ENCODE data around the gene KIF26B. TPM values are rescaled to one million over a fixed set of nuclear protein-coding genes. Genes with fewer than 3 reads are reported as not detected.

KIF26B gene
- total RNA-seq, 2 donors from 2014 or later = not detected

DNA sequence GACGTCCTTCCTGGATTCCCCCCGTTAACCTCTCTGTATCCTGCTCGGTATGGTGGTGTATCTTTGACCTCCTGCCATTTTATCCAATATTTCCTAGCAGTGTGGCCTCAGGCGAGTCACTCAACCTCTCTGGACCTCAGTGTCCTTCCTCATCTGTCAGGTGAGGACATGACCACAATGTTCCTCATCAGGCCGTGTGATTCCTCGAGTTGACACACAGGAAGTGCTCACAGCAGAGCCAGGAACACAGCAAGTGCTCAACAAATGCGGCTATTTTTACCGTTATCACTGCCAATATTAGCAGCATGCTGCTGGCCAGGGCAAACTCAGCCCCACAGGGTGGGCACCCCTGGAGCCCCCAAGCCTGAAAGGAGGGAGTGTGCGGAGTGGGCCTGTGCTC is 450.2 kb downstream of the KIF26B start:
- ATAC-seq = no peak

DNA sequence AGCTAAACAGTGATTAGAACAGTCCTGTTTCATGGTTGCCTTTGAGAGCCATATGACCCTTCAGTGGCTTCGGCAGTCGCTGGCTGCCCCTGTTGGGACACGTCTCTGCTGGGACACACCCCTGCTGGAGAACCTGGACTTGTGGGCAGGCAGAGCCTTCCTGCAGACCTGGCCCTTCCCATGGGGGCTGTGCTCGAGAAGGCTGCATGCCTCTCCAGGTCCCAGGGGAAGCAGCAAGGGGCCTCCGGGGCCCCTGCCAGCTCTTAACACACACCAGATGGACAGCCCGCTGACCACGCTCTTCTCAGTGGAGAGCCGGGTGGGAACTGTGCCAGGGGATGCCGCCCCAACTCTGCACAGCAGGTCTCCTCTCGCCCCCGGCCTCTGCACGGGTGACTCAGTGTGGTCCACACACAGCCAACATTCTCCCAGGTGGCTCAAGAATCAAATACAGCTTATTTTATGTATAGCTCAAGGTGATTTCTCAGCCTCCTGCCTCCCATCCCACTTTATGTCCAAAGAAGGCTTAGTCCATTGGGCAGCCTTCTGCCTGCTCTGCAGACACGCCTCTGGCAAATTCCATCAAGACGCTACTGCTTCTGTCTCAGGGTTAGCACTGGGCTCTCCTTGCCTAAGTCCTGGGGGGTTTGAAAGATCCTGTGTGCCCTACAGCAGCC is 450.8 kb downstream of the KIF26B start:
- no peaks in the 10 kb centered on the region for H3K36me3 Mint-ChIP-seq
- H3K27ac Mint-ChIP-seq = no peak overlapping the region
- ATAC-seq (peak in 1 of 2 donors; percentile 3), DNase-seq (ENCODE audit: low spot score) (no peak)
- peaks cover 0 to 6% of the 10 kb centered on the region in 2 donors for H3K4me1 Mint-ChIP-seq (ENCODE audit: low read depth in 2 of 2)
- H3K9me3 Mint-ChIP-seq = no peaks in the 10 kb centered on the region
- H3K27me3 Mint-ChIP-seq = peaks cover 9 to 10% of the 10 kb centered on the region in 2 donors
- H3K4me3 Mint-ChIP-seq = no peak overlapping the region

More for the DNA sequence above, 450.2 kb downstream of the KIF26B start:
- Mint-ChIP-seq H3K4me1 (ENCODE audit: low read depth in 2 of 2) (peaks cover 0 to 6% of the 10 kb centered on the region in 2 donors), H3K4me3 (no peak overlapping the region), H3K36me3 (no peaks in the 10 kb centered on the region), H3K27me3 (peaks cover 6 to 10% of the 10 kb centered on the region in 2 donors), H3K27ac (no peak overlapping the region), H3K9me3 (no peaks in the 10 kb centered on the region)
- DNase-seq (ENCODE audit: low spot score) = no peak

DNA sequence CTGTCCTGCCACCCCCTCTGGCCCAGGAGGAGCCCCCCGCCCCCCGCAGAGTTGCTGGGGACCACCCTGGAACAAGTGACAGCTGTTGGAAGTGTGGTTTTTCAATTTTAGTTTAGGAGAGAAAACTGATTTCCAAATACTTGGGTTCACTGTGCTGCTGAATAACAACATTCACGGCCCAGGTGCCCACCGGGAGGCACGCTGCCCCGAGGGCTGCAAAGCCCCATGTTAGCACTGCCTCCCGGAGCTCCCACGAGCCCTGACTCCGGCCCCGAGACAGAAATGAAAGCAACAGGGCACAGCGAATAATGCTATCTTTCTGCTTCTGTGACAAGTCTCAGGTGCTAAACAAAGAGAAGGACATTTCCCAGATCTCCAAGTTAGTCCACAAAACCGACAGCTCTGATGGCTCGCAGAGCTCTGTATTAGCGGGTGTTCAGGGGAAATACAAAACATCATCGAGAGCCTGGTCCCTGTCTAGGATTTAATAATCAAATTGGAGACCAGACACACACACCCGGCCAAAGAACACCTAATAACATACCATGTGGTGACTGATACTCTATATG is 451.5 kb downstream of the KIF26B start:
- no peak overlapping the region for H3K27ac Mint-ChIP-seq
- no peak overlapping the region for H3K4me3 Mint-ChIP-seq
- no peak for ATAC-seq

DNA sequence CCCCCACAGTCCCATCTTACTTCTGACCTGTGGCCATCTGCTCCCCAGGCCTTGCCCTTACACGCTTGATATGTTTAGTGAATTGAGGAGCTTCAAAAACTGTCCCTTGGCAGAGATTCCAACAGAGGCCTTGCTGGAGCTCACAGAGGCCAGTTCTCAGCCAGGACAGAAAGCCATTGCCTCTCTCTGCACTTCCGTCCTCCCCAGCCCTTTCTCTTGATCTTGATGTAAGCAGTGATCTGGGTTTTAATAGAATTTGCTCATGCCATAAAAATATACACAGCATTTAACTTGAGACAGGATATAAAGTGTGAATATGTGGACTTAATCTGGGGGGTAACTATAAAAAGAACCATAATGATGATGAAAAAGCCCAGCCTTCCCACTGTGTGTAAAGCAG is 453.5 kb downstream of the KIF26B start:
- DNase-seq (ENCODE audit: low spot score) (no peak), ATAC-seq (no peak)
- H3K27ac Mint-ChIP-seq = no peak overlapping the region
- no peak overlapping the region for H3K4me3 Mint-ChIP-seq
- H3K36me3 Mint-ChIP-seq = no peaks in the 10 kb centered on the region
- H3K27me3 Mint-ChIP-seq = peaks cover 9 to 10% of the 10 kb centered on the region in 2 donors
- no peaks in the 10 kb centered on the region for H3K9me3 Mint-ChIP-seq
- H3K4me1 Mint-ChIP-seq (ENCODE audit: low read depth in 2 of 2) = peaks cover 0 to 6% of the 10 kb centered on the region in 2 donors

More for the DNA sequence above, 451.5 kb downstream of the KIF26B start:
- no peak for DNase-seq (ENCODE audit: low spot score)
- Mint-ChIP-seq H3K9me3 (no peaks in the 10 kb centered on the region), H3K36me3 (no peaks in the 10 kb centered on the region), H3K27me3 (peaks cover 9 to 10% of the 10 kb centered on the region in 2 donors), H3K4me1 (ENCODE audit: low read depth in 2 of 2) (peaks cover 0 to 6% of the 10 kb centered on the region in 2 donors)

DNA sequence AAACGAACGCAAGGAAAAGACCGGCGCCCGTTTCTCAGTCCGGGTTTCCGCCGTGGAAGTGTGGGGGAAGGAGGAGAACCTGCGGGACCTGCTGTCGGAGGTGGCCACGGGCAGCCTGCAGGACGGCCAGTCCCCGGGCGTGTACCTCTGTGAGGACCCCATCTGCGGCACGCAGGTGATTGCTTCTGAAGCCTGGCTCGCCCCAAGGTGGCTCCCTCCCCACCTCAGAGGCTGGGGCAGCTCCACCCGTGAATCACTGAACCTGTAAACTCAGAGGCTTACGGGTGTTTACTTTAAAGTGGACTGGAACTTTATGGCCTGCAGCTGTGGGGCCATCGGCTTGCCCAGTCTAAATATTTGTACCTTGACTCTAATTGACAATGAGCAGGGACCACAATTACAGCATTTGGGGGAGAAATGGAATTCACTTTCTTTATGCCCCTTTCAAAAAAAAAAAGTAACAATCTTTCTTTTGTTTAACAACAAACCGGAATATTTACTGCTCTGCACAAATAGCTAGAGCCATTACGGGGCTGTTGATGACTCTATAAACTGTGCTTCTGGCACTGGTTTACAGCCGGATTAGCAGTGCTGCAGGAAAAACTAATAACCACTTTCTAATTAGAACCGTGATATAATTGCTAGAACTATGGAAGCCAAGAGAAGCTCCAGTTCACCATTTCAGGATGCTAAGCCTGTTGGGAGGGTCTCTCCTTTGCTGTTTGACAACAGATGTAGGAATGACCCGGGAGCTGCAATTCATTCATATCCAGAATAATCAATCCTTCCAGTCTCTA is 454.8 kb downstream of the KIF26B start:
- H3K27ac Mint-ChIP-seq = no peak overlapping the region
- no peaks in the 10 kb centered on the region for H3K9me3 Mint-ChIP-seq
- H3K27me3 Mint-ChIP-seq = peaks cover 9 to 10% of the 10 kb centered on the region in 2 donors
- H3K4me1 Mint-ChIP-seq (ENCODE audit: low read depth in 2 of 2) = peaks cover 0 to 6% of the 10 kb centered on the region in 2 donors
- ATAC-seq = no peak
- no peak for DNase-seq (ENCODE audit: low spot score)
- no peaks in the 10 kb centered on the region for H3K36me3 Mint-ChIP-seq
- H3K4me3 Mint-ChIP-seq = no peak overlapping the region

DNA sequence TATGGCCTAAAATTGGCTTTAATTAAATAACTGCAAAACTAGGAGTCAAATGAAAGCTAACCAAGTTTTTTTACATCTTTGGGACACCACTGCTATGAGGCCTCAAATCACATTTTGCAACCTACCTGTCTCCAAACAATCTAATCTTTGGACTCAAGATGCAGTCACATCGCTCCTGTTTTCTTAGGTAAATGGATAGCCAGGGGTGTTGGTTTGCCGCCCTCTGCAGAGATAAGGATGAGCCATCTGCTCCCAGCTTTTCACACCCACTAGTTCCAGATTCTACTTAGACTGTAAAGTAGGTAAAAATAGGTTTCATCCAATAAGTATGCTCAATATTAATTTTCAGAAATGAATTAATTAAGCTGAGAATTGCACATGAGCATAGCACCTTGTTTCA is 456.5 kb downstream of the KIF26B start:
- ATAC-seq (no peak), DNase-seq (ENCODE audit: low spot score) (no peak)
- H3K27ac Mint-ChIP-seq = no peak overlapping the region
- H3K9me3 Mint-ChIP-seq = no peaks in the 10 kb centered on the region
- peaks cover 9 to 10% of the 10 kb centered on the region in 2 donors for H3K27me3 Mint-ChIP-seq
- H3K4me3 Mint-ChIP-seq = no peak overlapping the region
- no peaks in the 10 kb centered on the region for H3K36me3 Mint-ChIP-seq
- peaks cover 0 to 6% of the 10 kb centered on the region in 2 donors for H3K4me1 Mint-ChIP-seq (ENCODE audit: low read depth in 2 of 2)

DNA sequence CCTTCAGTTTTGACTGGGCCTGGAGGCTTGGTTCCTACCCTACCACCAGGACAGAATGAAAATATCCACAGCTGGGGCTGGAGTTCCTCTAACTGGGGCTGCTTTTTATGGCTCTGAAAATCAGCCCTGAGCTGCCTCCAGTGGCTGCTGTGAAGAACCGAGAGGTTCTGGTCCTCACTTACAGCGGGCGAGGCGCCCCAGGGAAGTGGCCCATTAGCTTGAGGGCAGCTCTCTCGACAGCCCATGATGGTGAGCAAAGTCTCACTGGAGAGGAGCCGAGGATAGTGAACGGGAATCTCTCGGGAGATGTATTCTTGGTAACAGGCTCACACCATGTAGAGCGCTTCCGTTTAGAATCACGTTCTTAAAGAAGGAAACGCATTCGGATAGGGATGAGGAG is 459.7 kb downstream of the KIF26B start:
- Mint-ChIP-seq H3K4me1 (ENCODE audit: low read depth in 2 of 2) (no peaks in the 10 kb centered on the region), H3K36me3 (no peaks in the 10 kb centered on the region), H3K27ac (no peak overlapping the region), H3K4me3 (no peak overlapping the region), H3K9me3 (no peaks in the 10 kb centered on the region), H3K27me3 (peaks cover 0 to 3% of the 10 kb centered on the region in 2 donors)
- no peak for ATAC-seq
- DNase-seq (ENCODE audit: low spot score) = no peak

DNA sequence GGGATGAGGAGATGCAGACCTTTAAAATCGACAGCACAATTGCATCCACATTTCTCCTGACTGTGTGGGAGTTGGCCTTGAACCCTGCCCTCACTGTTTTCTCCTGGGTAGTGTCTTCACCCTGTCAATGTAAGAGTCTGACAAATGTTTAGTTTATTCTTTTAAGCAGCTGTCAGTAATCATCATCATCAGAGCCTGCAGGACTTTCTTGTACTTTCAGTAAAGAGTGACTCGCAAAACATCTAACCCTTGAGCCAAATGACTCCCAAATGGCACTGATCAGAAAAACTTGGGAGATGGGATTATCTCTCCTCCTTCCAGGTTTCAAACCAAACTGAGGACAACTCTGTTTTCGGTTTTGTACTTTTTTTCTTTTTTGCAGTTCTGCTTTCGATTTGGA is 460.2 kb downstream of the KIF26B start:
- H3K36me3 Mint-ChIP-seq = no peaks in the 10 kb centered on the region
- no peaks in the 10 kb centered on the region for H3K9me3 Mint-ChIP-seq
- H3K4me1 Mint-ChIP-seq (ENCODE audit: low read depth in 2 of 2) = no peaks in the 10 kb centered on the region
- no peak for ATAC-seq
- H3K4me3 Mint-ChIP-seq = no peak overlapping the region
- no peak overlapping the region for H3K27ac Mint-ChIP-seq
- peaks cover 0 to 3% of the 10 kb centered on the region in 2 donors for H3K27me3 Mint-ChIP-seq
- no peak for DNase-seq (ENCODE audit: low spot score)

DNA sequence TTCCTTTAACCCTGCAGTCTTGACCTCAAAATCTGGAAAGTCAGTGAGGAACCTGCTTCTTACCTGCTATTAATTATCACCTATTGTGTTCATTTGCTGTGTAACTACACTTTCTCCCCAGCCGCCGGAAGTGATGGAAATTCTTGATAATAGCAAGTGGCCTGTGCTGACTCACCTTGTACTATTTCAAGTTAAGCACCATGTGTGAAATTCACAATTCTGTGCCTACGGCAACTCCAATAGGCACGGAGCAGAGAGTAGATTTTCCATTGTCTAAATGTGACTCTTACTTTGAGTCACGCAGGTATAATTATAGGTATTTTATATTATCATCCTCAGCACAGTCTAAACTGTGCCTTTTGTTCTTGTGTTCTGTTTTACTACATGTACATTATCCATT is 466.8 kb downstream of the KIF26B start:
- ATAC-seq (no peak), DNase-seq (ENCODE audit: low spot score) (no peak)
- Mint-ChIP-seq H3K4me3 (no peak overlapping the region), H3K27me3 (peaks cover 2 to 4% of the 10 kb centered on the region in 2 donors), H3K9me3 (no peaks in the 10 kb centered on the region), H3K4me1 (ENCODE audit: low read depth in 2 of 2) (peaks cover 7% of the 10 kb centered on the region in 2 donors), H3K27ac (no peak overlapping the region), H3K36me3 (no peaks in the 10 kb centered on the region)

DNA sequence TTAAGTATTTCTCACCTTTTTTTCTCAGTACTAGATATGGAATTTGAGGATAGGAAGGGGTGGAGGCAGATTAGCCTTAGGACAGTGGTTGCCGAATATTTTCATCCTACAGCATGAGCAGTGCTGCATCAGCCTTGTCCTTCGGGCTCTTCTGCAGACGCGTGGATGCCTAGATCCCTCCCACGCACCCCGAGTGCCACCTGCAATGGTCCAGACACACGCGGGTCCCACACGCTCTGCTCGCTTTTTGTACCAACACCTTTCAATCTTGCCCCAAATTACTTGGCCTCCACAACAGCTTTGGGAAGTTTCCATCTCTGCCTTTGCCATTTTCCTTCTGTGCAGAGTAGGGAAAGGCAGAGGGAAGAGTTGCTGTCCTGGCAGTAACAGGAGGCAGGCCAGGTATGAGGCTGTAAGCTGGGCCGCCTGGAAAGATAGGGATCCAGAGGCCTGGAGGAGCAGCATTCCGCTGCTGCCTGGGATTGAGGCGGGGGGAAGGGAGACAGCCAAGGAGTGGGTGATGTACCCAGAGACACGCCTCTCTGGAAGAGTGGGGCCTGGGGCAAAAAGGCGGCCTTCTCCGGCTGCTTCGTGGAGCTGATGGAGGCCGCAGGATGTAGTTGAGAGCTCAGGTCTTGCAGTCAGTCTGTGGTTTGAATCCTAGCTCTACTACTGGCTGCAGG is 467.7 kb downstream of the KIF26B start:
- Mint-ChIP-seq H3K36me3 (peaks cover 6% of the 10 kb centered on the region), H3K27me3 (peaks cover 6 to 13% of the 10 kb centered on the region in 2 donors), H3K4me1 (ENCODE audit: low read depth in 2 of 2) (peaks cover 7% of the 10 kb centered on the region in 2 donors), H3K9me3 (peaks cover 4% of the 10 kb centered on the region), H3K4me3 (no peak overlapping the region), H3K27ac (no peak overlapping the region)
- ATAC-seq (no peak), DNase-seq (ENCODE audit: low spot score) (no peak)

DNA sequence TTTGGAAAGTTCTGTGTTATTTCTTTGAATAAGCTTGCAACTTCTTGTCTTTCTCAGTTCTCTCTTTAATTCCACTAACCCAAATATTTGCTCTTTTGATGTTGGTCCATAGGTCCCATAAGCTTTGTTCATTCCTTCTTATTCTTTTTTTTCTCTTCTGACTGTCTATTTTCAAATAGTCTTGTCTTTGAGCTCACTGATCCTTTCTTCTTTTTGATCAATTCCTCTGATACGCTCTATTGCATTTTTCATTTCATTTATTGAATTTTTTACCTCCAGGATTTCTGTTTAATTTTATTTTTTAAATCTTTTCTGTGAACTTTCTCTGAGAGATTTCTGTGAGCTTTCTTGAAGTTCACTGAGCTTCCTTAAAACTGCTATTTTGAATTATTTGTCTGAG is 486.6 kb downstream of the KIF26B start:
- H3K9me3 Mint-ChIP-seq = peaks cover 13% of the 10 kb centered on the region
- H3K4me1 Mint-ChIP-seq (ENCODE audit: low read depth in 2 of 2) = no peaks in the 10 kb centered on the region
- peaks cover 8 to 69% of the 10 kb centered on the region in 2 donors for H3K27me3 Mint-ChIP-seq
- DNase-seq (ENCODE audit: low spot score) (no peak), ATAC-seq (no peak)
- H3K36me3 Mint-ChIP-seq = peaks cover 30% of the 10 kb centered on the region
- H3K4me3 Mint-ChIP-seq = no peak overlapping the region
- no peak overlapping the region for H3K27ac Mint-ChIP-seq

DNA sequence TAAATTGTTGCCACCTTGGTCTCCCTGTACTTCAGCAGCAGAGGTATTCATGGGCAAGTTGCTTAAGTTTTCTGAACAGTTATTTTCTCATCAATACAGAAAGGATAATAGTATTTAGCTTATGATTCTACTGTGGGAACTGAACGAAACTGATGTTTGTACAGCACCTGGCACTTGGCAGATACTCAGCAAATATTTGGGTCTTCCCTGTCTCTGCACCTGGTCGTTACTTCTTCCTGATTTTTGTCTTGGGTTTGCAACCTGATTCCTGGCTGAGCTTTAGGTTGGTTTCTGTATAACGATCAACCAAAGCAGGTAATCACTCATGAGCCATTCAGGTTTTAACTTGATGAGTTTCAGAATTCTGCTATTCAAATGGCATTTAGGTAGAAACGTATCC is 490.6 kb downstream of the KIF26B start:
- H3K9me3 Mint-ChIP-seq = peaks cover 7% of the 10 kb centered on the region
- no peaks in the 10 kb centered on the region for H3K4me1 Mint-ChIP-seq (ENCODE audit: low read depth in 2 of 2)
- H3K36me3 Mint-ChIP-seq = peaks cover 21% of the 10 kb centered on the region
- no peak overlapping the region for H3K27ac Mint-ChIP-seq
- no peak for DNase-seq (ENCODE audit: low spot score)
- ATAC-seq = no peak
- no peak overlapping the region for H3K4me3 Mint-ChIP-seq
- peaks cover 12 to 54% of the 10 kb centered on the region in 2 donors for H3K27me3 Mint-ChIP-seq

DNA sequence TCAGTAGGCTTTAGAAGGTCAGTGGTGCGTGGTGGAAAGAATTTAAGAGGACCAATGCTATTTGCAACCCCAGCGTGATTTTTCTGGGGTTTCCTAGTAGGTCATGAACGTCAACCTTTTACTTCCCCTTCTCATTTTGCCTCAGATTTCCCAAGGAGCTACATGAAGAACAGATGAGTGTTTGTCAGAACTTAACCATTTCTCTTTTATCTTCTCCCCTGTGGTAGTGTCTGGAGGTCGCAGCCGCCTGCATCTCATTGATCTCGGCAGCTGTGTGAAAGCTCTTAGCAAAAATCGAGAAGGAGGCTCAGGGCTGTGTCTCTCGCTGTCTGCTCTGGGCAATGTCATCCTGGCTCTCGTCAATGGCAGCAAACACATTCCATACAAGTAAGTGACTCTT is 491.1 kb downstream of the KIF26B start:
- no peak for ATAC-seq
- DNase-seq (ENCODE audit: low spot score) = no peak

More for the DNA sequence above, 491.1 kb downstream of the KIF26B start:
- H3K4me3 Mint-ChIP-seq = no peak overlapping the region
- peaks cover 12 to 54% of the 10 kb centered on the region in 2 donors for H3K27me3 Mint-ChIP-seq
- no peak overlapping the region for H3K27ac Mint-ChIP-seq
- peaks cover 19% of the 10 kb centered on the region for H3K36me3 Mint-ChIP-seq
- H3K4me1 Mint-ChIP-seq (ENCODE audit: low read depth in 2 of 2) = no peaks in the 10 kb centered on the region
- H3K9me3 Mint-ChIP-seq = peaks cover 7% of the 10 kb centered on the region
